H1 (cell line): ENCODE results near the gene VAPA. TPM values are rescaled to one million over a fixed set of nuclear protein-coding genes. Genes with fewer than 3 reads are reported as not detected.

ENCODE experiments used
- ASH2L ChIP-seq: fragments of 200-600, 300-600 bp; sonication (generic); IDR thresholded peaks from one replicate; pipeline ENCODE4 v1.7.1; 2017; ENCODE audit warnings: low read length
- CHD7 ChIP-seq: fragments of 300-600 bp; sonication (generic); IDR thresholded peaks from 2 replicates; pipeline ENCODE4 v1.7.1; 2012; ENCODE audit warnings: low read length, moderate library complexity, mild to moderate bottlenecking, inconsistent platforms; ENCODE audit not compliant: insufficient replicate concordance
- CTBP2 ChIP-seq: IDR thresholded peaks from 2 replicates; pipeline ENCODE4 v1.7.0; 2011; ENCODE audit warnings: borderline replicate concordance, mild to moderate bottlenecking, moderate library complexity, mixed read lengths, low read length; ENCODE audit not compliant: insufficient read depth, insufficient read length
- RNF2 ChIP-seq: fragments of 200-900, 300-1000 bp; sonication (generic); IDR thresholded peaks from 2 replicates; pipeline ENCODE4 v1.7.1; 2016; ENCODE audit warnings: borderline replicate concordance, low read depth, mild to moderate bottlenecking, antibody characterized with exemption, low read length; ENCODE audit not compliant: poor library complexity, severe bottlenecking; ENCODE audit errors: missing control alignments
- SRF ChIP-seq: IDR thresholded peaks from 2 replicates; pipeline ENCODE4 v1.6.1; 2011; ENCODE audit warnings: mild to moderate bottlenecking, low read depth, low read length, moderate library complexity
- polyA plus RNA-seq, 7 experiments: library from polyadenylated mRNA; depleted of rRNA in 3 of 7; stranded (reverse) in 5 of 7; unstranded in 2 of 7; fragments of >200 nt in 5 of 7; fragments of 200-250 nt in 2 of 7; gene quantifications; 1 replicate in 5 of 7; 2 replicates in 1 of 7; 4 replicates in 1 of 7; pipeline versions ENCODE4 v1.2.1 to v1.2.3, GENCODE V29; 2011 to 2013; ENCODE audit warnings: missing spikeins in 2 of 7, mixed read lengths in 2 of 7
- total RNA-seq: library from RNA; stranded (reverse); fragmentation: NEBNext Ultra II Directional; extraction: Animal tissue kit (Norgen Biotek cat#: 25700); gene quantifications from 2 replicates; pipeline ENCODE4 v1.2.1, GENCODE V29; 2021

The VAPA gene
- total and polyA plus RNA-seq, 2 of the 8 experiments (the other 6 are each of a cell fraction or from before 2014, with no cell fraction given), result 79.7 to 130 TPM

- TF ChIP-seq CHD7 (no peak), RNF2 (no peak), ASH2L (no peak), CTBP2 (no peak), SRF (no peak)
Measured at GRCh38 chr18:9944805-9945204, 31.0 kb downstream of the VAPA start (continued).
